ENCODE results near the gene GNG7.

DNA sequence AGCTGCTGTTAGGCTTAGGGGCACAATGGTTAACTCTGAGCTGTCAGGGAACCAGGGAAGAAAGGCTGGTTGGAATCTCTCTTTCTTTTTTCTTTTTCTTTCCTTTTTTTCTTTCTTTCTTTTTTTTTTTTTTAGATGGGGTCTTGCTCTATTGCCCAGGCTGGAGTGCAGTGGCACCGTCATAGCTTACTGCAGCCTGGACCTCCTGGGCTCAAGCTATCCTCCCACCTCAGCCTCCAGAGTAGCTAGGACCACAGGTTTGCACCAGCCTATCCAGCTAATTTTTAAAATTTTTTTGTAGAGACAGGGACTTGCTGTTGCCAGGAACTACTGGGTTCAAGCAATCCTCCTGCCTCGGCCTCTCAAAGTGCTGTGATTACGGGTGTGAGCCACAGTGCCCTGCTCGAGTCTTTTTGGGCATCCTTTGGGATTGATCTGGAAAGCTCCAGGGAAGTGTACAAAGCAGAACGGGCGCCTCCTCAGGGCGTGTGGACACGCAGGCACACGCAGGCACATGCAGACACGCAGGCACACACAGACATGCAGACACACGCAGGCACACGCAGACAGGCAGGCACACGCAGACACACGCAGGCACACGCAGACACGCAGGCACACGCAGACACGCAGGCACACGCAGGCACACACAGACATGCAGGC is 127.4 kb downstream of the GNG7 start:
- TF ChIP-seq, protein P1, sequence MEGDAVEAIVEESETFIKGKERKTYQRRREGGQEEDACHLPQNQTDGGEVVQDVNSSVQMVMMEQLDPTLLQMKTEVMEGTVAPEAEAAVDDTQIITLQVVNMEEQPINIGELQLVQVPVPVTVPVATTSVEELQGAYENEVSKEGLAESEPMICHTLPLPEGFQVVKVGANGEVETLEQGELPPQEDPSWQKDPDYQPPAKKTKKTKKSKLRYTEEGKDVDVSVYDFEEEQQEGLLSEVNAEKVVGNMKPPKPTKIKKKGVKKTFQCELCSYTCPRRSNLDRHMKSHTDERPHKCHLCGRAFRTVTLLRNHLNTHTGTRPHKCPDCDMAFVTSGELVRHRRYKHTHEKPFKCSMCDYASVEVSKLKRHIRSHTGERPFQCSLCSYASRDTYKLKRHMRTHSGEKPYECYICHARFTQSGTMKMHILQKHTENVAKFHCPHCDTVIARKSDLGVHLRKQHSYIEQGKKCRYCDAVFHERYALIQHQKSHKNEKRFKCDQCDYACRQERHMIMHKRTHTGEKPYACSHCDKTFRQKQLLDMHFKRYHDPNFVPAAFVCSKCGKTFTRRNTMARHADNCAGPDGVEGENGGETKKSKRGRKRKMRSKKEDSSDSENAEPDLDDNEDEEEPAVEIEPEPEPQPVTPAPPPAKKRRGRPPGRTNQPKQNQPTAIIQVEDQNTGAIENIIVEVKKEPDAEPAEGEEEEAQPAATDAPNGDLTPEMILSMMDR (IDR thresholded peaks at IDR 0.05; ENCODE audit: low read depth, low read length) = no peak
- no peak for TF ChIP-seq EZH2phosphoT487 (IDR thresholded peaks at IDR 0.05; ENCODE audit: low read depth)
